Testis (tissue), 2 donors: ENCODE measurements around the gene OLIG2.

Experiments used
- POLR2A ChIP-seq: fragments of 450-650 bp; IDR thresholded peaks from one replicate; pipeline ENCODE4 v1.6.1; 2017; ENCODE audit warnings: antibody characterized with exemption, mild to moderate bottlenecking, moderate library complexity
- TF ChIP-seq, protein P1 (sequence below), 3 experiments: fragments of 450-650 bp in 2 of 3; fragments of 200-600 bp in 1 of 3; sonication (generic) in 1 of 3; IDR thresholded peaks; one replicate each; pipeline ENCODE4 v1.5.1; 2016 to 2019; ENCODE audit warnings: antibody characterized with exemption in 3 of 3, mild to moderate bottlenecking in 2 of 3, moderate library complexity in 1 of 3

DNA sequence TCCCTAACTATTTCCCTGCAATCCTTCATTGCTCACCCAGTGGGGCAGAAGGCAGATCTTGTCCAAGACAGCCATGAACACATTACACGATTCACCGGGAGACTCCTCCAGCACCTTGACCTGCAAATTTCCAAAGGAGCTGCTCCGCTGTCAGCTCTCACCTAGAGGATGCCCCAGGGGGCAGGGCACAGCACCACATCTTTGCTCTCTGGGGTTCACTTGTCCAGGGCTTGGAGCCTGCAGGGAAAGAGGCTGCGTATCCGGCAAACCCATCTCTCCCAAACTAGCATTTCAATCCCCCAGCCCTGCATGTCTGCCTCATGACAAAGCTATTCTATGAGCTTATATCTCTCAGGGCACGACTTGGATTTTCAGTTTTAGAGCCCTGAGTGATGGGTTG, 35.1 kb upstream of the OLIG2 start:
- TF ChIP-seq, protein P1, sequence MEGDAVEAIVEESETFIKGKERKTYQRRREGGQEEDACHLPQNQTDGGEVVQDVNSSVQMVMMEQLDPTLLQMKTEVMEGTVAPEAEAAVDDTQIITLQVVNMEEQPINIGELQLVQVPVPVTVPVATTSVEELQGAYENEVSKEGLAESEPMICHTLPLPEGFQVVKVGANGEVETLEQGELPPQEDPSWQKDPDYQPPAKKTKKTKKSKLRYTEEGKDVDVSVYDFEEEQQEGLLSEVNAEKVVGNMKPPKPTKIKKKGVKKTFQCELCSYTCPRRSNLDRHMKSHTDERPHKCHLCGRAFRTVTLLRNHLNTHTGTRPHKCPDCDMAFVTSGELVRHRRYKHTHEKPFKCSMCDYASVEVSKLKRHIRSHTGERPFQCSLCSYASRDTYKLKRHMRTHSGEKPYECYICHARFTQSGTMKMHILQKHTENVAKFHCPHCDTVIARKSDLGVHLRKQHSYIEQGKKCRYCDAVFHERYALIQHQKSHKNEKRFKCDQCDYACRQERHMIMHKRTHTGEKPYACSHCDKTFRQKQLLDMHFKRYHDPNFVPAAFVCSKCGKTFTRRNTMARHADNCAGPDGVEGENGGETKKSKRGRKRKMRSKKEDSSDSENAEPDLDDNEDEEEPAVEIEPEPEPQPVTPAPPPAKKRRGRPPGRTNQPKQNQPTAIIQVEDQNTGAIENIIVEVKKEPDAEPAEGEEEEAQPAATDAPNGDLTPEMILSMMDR (IDR thresholded peaks at IDR 0.05) = no peak
- no peak for TF ChIP-seq POLR2A
